Liver (tissue), 3 donors: Measurements from ENCODE around the gene RAE1.

ENCODE experiments used
- ATF3 ChIP-seq: IDR thresholded peaks from 2 replicates; pipeline ENCODE4 v1.6.1; 2016; ENCODE audit warnings: antibody characterized with exemption
- CTCF ChIP-seq: fragments of 150-350 bp; IDR thresholded peaks from 2 replicates; pipeline ENCODE4 v1.5.1; 2017; ENCODE audit warnings: improper control_type of control experiment, low read depth, low read length; ENCODE audit not compliant: missing input control
- FOXA1 ChIP-seq: IDR thresholded peaks from 2 replicates; pipeline ENCODE4 v1.6.1; 2016; ENCODE audit warnings: antibody characterized with exemption
- FOXA2 ChIP-seq: IDR thresholded peaks from 2 replicates; pipeline ENCODE4 v1.6.1; 2016; ENCODE audit warnings: antibody characterized with exemption
- JUND ChIP-seq, 2 donors: IDR thresholded peaks; 2 replicates each; pipeline ENCODE4 v1.6.1; 2016; ENCODE audit warnings: antibody characterized with exemption in 2 of 2
- RAD21 ChIP-seq, 2 donors: IDR thresholded peaks; 2 replicates each; pipeline ENCODE4 v1.6.1; 2016; ENCODE audit warnings: antibody characterized with exemption in 2 of 2, mild to moderate bottlenecking in 2 of 2
- SP1 ChIP-seq: IDR thresholded peaks from 2 replicates; pipeline ENCODE4 v1.6.1; 2018; ENCODE audit warnings: antibody characterized with exemption, mild to moderate bottlenecking
- TAF1 ChIP-seq: conservative IDR thresholded peaks from 2 replicates; pipeline ENCODE4 v1.6.1; 2016; ENCODE audit warnings: antibody characterized with exemption, mild to moderate bottlenecking
- TF ChIP-seq, protein P1 (sequence below): IDR thresholded peaks from 2 replicates; pipeline ENCODE4 v1.6.1; 2016; ENCODE audit warnings: antibody characterized with exemption, mild to moderate bottlenecking
- TF ChIP-seq, protein P2 (sequence below): IDR thresholded peaks from 2 replicates; pipeline ENCODE4 v1.6.1; 2016; ENCODE audit warnings: antibody characterized with exemption
- donor health status: healthy.
- donor health status: healthy.

GRCh38 chr20:57415771-57416170 is 64.7 kb downstream of the RAE1 start:
- TF ChIP-seq CTCF = no peak
- no peak for TF ChIP-seq SP1
- no peak for TF ChIP-seq JUND (IDR thresholded peaks at IDR 0.05)
- TF ChIP-seq FOXA2 = no peak
- TF ChIP-seq, protein P1, sequence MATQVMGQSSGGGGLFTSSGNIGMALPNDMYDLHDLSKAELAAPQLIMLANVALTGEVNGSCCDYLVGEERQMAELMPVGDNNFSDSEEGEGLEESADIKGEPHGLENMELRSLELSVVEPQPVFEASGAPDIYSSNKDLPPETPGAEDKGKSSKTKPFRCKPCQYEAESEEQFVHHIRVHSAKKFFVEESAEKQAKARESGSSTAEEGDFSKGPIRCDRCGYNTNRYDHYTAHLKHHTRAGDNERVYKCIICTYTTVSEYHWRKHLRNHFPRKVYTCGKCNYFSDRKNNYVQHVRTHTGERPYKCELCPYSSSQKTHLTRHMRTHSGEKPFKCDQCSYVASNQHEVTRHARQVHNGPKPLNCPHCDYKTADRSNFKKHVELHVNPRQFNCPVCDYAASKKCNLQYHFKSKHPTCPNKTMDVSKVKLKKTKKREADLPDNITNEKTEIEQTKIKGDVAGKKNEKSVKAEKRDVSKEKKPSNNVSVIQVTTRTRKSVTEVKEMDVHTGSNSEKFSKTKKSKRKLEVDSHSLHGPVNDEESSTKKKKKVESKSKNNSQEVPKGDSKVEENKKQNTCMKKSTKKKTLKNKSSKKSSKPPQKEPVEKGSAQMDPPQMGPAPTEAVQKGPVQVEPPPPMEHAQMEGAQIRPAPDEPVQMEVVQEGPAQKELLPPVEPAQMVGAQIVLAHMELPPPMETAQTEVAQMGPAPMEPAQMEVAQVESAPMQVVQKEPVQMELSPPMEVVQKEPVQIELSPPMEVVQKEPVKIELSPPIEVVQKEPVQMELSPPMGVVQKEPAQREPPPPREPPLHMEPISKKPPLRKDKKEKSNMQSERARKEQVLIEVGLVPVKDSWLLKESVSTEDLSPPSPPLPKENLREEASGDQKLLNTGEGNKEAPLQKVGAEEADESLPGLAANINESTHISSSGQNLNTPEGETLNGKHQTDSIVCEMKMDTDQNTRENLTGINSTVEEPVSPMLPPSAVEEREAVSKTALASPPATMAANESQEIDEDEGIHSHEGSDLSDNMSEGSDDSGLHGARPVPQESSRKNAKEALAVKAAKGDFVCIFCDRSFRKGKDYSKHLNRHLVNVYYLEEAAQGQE = no peak
- TF ChIP-seq TAF1 = no peak
- TF ChIP-seq FOXA1 = no peak
- no peak for TF ChIP-seq RAD21 (IDR thresholded peaks at IDR 0.05)
- no peak for TF ChIP-seq ATF3
- TF ChIP-seq, protein P2, sequence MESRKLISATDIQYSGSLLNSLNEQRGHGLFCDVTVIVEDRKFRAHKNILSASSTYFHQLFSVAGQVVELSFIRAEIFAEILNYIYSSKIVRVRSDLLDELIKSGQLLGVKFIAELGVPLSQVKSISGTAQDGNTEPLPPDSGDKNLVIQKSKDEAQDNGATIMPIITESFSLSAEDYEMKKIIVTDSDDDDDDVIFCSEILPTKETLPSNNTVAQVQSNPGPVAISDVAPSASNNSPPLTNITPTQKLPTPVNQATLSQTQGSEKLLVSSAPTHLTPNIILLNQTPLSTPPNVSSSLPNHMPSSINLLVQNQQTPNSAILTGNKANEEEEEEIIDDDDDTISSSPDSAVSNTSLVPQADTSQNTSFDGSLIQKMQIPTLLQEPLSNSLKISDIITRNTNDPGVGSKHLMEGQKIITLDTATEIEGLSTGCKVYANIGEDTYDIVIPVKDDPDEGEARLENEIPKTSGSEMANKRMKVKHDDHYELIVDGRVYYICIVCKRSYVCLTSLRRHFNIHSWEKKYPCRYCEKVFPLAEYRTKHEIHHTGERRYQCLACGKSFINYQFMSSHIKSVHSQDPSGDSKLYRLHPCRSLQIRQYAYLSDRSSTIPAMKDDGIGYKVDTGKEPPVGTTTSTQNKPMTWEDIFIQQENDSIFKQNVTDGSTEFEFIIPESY = no peak
